ENCODE measurements around the gene GRK4.
"Not testable (repeated sequence)": the region's sequence is repeated elsewhere in the genome, so short reads cannot be mapped to it uniquely, and the experiment has no call there.

The GRK4 gene

DNA sequence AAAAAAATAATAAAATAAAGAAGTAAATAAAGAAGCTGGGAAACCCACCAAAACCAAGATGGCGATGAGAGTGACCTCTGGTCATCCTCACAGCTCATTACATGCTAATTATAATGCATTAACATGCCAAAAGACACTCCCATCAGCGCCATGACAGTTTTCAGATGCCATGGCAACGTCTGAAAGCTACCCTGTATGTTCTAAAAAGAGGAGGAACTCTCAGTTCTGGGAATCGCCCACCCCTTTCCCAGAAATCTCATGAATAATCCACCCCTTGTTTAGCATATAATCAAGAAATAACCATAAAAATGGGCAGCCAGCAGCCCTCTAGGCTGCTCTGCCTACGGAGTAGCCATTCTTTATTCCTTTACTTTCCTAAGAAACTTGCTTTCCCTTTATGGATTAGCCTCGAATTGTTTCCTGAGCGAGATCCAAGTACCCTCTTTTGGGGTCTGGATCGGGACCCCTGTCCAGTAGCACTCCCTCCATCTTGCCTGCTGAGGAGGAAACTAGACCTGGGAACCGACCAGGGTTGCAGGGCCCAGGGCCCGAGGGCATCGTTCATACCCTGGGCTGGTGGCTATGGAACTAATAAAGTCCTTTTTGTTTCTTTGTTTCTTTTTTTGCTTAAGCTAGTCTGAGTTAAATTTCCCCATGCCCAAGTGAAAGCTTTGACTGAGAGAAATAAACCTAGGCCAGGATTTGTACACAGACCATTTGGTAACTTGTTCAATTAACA, 80.1 kb downstream of the GRK4 start:
- no peak for DNase-seq

DNA sequence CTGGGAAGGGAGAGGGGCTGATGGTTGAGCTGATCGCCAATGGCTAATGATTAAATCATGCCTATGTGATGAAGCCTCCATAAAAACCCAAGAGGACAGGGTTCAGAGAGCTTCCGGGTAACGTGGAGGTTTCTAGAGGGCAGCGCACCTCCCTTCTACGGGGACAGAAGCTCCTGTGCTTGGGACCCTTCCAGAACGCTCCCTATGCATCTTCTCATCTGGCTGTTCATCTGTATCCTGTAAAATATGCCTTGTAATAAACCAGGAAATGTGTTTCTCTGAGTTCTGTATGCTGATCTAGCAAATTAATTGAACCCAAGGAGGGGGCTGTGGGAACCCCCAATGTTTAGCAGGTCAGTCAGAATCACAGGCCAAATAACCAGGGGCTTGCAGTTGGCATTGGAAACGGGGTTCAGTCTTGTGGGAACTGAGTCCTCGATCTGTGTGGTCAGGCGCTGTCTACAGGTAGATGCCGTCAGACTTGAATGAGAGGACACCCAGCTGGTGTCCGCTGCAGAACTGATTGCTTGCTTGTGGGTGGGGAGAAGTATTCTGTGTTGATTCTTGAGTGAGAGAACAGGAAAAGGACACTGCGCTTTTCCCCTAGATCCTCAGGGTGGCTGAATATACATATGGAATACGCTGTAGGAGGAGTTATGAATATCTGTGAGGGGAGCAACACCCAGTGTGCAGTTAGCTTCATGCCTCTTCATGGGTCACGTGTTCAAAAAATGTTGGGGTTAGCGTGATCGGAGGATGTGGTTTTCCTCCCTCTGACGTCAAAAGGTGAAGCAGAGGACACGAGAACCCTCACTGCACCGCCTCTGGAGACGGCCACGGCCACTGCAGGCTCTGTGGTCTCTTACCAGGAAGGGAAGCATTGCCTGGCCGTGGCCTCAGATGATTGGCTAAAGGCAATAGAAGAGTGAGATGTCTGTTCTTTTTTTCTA, 81.8 kb downstream of the GRK4 start:
- DNase-seq: no peak

DNA sequence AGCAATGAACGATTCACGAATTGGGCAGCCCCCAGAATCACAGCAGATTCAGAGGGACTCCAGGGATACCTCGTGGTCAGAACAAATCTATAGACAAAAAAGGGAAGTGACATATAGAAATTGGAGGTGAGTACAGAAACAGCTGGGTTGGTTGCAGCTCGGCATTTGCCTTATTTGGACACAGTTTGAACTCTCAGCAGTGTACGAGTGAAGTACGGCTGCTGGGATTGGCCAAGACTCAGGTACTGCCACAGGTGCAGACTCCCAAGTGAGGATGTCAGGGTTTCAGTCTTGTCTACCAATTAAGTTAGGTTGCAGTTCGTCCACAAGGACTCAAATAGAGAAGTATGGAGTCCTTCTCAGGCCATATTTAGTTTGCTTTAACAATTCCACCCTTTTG, 82.8 kb downstream of the GRK4 start:
- DNase-seq: no peak

DNA sequence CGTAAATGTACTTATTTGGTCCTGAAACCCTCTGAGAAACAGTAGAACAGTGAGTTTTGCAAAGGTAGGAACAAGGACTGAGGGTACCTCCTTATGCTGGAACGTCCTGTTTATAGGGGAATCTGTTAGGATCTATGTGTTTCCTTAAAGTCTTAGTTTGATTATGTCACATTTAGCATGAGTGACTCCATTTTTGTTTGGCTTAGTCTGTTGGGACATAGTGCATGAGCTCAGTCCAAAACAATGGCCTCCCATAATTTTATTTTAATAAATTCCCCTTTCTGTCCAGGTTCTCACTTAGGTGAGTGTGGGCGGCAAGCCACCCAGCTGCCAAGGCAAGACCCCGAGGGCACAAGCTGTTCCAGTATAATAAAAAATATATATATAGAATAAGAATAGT, 83.3 kb downstream of the GRK4 start:
- DNase-seq: no peak

DNA sequence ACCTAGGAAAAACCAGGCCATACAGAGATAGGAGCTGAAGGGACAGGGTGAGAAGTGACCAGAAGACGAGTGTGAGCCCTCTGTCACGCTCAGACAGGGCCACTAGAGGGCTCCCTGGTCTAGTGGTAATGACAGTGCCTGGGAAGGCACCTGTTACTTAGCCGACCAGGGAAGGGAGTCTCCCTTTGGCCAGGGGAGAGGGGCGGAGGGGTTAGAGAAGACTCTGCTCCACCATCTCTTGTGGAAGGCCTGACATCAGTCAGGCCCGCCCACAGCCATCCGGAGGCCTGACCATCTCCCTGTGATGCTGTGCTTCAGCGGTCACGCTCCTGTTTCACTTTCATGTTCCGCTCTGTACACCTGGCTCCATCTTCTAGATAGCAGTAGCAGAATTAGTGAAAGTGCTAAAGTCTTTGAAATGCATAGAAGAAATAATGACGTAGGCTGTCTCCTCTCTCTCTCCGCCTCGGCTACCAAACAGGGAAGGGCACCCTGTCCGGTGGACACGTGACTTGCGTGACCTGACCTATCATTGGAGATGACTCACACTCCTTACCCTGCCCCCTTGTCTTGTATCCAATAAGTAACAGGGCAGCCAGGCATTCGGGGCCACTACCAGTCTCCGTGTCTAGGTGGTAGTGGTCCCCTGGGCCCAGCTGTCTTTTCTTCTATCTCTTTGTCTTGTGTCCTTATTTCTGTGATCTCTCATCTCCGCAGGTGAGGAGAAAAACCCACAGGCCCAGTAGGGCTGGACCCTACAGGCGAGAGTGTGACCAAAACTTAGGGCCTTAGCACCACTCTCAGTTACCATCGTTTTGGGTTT, 84.3 kb downstream of the GRK4 start:
- DNase-seq: peak; percentile 57

DNA sequence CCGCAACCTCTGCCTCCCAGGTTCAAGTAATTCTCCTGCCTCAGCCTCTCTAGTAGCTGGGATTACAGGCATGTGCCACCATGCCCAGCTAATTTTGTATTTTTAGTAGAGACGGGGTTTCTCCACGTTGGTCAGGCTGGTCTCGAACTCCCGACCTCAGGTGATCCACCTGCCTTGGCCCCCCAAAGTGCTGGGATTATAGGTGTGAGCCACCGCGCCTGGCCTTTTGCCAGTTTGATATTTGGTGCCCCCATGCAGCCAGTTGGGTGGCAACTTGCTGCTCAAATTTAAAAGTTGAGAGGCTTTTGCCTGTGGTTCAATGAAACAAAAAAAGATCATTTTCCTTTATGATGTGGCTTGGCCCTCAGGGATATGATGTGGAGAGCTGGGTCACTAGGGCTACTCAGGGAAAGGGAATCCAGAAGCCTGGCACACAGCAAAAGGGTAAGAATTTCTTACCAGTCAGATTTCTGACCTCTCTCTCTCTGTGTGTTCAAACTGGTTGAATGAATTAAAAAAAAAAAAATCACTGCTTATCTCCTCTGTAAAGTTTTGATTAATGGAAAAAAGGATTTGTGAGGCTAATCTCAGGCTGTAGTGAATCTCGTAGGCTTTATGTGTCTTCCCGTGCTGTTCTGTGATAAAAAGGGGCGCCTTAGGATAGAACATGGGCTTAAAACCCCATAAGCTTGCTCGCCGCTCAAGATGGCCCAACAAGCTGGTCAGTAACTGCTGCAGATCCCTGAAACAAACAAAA, 87.9 kb downstream of the GRK4 start:
- not testable (repeated sequence) for DNase-seq

DNA sequence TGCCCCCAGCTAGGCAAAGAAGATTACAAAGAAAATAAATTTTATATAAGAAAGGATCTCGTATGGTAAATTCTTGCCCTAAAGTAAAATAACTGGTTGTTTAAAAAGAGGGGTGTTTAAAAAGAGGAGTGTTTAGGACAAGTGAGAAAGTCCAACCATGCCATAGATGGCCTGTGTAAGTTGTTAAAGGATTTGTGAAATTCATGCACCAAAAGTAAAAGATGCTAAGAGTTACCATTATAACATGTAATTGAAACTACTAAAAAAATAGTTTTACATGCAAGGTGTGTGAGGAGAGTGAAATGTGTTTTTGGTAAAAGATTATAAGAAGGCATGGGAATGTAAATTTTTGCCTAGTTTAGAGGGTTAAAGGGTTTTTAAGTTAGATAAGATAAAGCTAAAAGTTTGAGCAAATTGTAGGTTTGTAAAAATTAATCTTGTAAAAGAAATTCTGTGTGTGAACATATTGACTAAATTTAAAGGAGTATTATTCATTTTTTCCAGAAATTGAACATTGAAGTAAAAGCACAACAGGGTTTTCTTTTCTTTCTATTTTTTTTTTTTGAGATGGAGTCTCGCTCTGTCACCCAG, 90.9 kb downstream of the GRK4 start:
- no peak for DNase-seq

DNA sequence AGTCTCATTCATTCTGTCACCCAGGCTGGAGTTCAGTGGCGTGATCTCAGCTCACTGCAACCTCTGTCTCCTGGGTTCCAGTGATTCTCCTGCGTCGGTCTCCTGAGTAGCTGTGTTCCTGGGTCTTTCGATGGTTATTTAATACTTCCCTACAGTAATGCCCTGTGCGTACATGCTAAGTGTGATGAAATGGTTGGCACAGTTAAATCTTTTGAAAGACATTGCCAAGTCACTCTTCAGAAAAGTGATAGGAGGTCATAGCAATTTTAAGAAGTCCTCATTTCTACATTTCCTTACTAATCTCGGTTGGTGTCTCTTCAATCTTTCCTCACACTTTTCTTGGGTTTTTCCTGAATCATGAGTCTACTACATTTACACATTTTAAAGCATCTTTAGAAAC, 96.6 kb downstream of the GRK4 start:
- no peak for DNase-seq

DNA sequence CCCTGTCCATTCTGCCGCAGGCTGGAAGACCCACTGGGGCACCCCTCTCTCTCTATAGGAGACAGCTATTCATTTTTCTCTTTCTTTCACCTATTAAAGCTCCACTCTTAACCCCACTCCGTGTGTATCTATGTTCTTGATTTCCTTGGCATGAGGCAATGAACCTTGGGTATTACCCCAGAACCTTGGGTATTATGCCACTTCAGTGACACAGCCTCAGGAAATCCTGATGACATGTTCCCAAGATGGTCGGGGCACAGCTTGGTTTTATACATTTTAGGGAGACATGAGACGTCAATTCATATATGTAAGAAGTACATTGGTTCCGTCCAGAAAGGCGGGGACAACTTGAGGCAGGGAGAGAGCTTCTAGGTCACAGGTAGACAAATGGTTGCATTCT, 97.6 kb downstream of the GRK4 start:
- no peak for DNase-seq

DNA sequence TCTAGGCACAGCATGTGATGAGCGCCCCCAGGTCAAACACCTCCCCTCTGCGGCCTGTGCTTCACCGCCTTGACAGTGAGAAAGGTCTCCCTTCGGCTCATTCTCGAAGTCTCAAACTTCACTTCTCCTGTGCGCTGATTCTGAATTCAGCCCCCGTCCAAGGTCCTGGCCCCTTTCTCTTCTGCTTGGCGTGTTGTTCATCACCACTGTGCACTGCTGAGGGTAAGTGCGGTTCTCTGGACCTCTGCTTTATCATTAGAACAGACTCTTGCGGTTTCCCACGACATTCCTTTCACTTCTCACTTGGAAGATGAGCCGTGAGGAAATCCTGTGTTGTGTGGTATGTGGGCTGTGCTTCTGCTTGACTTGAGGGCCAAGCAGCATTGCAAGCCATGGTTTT, 99.1 kb downstream of the GRK4 start:
- no peak for DNase-seq

DNA sequence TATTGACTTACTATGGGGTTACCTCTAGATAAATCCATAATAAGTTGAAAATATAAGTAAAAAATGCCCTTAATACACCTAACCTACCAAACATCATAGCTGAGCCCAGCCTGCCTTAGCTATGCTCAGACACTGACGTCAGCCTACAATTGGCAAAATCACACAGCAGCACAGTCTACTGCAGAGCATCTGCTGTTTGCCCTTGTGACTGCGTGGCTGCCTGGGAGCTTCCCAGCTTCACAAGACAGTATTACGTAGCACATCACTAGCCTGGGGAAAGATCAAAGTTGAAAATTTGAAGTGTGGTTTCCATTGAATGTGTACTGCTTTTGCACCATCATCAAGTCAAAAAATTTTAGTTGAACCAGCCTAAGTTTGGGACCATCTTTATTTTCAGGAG, 102.2 kb downstream of the GRK4 start:
- DNase-seq: no peak

DNA sequence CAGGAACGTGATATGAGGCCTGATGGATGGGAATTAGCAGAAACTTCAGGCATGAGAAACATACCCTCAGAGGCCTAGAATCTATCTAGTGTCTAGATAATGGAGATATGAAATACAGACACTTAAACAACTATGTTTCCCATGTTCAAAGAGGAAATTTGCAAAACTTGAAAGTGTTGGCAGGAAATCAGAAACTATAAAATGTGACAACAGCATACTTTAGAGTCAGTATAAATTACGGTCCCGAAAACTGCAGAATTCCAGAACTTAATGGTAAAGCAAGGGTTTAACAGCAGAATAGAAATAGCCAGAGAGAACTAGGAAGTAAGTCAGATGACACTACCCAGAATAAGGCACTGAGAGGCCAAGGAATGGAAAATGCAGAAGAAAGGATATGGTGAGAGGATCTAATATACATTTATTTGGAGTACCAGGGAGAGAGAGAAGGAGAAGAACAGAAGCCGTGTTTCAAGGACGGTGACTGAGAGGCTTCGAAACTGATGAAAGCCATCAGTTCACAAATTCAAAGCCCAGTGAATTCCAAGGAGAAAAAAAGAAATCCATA, 103.5 kb downstream of the GRK4 start:
- DNase-seq: no peak

DNA sequence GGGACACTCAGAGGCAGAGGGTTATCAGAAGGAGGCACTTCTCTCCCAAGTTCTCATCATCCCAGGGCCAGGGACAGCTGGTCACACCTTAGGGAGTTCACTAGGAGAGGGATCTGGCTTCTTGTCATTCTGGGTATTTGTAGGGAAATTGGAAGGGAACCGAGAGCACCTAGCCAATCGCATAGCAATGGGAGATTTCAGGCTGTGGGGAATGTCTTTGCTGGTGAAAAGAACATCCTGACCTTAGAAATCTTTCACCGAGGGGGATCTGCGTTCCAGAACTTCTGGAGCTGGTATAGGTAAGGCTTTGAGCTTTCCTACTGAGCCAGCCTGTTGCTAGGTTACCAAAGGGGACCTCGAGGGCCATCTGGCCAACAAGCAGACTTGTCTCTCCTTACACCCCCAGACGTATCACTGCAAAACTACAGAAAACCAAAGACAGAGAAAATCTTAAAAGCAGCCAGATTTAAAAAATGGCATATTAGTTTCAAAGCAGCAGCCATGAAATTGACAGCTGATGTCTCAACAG, 104.2 kb downstream of the GRK4 start:
- DNase-seq: no peak

DNA sequence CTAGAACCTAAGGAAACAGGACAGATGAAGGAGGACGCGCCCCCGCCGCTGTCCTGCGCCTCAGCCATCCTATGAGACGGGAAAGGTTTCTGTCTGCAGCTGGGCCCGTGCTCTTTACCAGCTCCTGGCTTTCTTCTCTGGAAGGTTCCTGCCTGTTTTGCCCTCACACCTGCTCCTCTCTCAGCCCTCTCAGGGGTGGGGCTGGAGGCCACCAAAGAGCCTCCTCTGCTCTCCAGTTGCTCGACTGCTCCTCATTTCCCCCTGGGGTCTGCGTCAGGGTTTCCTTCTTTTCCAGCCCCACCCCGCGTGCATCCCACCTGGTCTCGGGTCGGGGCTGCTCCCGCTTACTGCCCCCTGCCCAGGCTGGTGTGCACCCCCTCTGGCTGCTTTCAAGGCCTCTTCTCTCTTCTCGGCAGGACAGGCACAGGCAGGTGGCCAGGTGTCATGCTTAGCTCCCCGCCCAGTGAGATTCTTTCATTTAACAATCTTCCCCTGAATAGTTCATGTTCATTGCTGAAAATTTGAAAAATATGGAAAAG, 106.4 kb downstream of the GRK4 start:
- DNase-seq: no peak

DNA sequence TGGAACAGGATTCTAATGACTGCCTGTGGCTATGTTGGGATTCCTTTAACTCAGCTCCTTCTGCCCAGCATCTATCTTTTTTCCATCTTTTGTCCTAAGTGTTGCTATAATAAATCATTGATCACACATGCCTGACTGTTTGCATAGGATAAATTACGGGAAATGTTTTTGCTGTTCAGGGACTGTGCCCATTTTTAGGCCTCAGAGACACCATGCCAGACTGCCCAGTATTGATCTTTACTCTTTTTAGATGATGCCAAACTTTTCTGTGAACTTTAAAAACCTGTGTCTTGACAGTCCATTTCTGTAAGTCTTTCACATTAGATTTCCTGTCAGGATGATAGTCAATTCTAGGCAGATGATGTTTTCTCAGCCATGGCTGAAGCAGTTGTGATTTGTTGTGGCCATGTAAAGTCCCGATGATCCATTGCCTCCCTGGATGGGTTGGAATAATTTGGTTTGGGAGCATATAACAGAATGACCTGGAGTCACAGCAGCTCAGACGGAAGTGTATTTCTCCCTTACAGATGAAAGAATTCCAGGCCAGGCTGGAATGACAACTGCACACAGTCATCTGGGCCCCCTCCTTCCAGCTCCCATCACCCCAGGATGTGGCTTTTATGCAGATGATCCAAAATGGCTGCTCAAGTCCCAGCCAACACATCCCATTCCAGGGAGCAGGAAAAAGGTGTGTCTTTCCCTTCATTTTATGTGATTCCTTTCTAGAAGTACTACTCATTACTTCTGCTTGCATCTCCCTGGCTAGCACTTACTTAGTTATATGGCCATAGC, 107.5 kb downstream of the GRK4 start:
- no peak for DNase-seq

DNA sequence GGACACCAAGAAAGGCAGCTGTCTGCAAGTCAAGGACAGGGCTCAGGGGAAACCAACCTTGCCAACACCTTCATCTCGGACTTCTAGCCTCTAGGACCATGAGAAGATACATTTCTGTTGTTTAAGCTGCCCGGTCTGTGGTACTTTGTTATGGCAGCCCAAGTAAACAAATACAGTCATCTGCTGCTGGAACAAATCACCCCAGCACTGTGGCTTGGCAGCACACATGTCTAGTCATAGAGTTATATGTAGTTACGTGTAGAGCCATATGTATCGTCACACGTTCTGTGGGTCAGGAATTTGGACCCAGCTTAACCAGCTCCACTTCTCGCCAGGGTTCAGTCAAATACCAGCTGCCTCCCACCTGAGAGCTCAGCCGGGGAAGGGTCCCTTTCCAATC, 108.4 kb downstream of the GRK4 start:
- DNase-seq: no peak

DNA sequence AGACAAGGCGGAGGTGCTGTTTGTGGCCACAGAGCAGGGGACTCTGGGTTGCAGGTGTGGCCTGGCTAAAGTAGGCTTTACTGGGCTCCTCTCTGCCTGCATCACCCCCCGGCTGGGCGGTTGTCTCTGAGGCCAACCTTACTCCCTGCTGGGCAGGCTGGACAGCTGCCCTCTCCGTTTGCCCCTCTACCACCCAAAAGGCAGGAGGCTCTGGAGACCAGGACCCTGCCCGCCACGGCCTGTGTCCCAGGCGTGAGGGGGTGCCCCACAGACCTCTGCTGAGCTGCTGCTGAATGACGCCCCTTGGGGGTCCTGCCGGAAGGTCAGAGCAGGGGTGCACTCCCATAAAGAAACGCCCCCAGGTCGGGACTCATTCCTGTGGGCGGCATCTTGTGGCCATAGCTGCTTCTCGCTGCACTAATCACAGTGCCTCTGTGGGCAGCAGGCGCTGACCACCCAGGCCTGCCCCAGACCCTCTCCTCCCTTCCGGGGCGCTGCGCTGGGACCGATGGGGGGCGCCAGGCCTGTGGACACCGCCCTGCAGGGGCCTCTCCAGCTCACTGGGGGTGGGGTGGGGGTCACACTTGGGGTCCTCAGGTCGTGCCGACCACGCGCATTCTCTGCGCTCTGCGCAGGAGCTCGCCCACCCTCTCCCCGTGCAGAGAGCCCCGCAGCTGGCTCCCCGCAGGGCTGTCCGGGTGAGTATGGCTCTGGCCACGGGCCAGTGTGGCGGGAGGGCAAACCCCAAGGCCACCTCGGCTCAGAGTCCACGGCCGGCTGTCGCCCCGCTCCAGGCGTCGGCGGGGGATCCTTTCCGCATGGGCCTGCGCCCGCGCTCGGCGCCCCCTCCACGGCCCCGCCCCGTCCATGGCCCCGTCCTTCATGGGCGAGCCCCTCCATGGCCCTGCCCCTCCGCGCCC, 110.0 kb downstream of the GRK4 start:
- no peak for DNase-seq

DNA sequence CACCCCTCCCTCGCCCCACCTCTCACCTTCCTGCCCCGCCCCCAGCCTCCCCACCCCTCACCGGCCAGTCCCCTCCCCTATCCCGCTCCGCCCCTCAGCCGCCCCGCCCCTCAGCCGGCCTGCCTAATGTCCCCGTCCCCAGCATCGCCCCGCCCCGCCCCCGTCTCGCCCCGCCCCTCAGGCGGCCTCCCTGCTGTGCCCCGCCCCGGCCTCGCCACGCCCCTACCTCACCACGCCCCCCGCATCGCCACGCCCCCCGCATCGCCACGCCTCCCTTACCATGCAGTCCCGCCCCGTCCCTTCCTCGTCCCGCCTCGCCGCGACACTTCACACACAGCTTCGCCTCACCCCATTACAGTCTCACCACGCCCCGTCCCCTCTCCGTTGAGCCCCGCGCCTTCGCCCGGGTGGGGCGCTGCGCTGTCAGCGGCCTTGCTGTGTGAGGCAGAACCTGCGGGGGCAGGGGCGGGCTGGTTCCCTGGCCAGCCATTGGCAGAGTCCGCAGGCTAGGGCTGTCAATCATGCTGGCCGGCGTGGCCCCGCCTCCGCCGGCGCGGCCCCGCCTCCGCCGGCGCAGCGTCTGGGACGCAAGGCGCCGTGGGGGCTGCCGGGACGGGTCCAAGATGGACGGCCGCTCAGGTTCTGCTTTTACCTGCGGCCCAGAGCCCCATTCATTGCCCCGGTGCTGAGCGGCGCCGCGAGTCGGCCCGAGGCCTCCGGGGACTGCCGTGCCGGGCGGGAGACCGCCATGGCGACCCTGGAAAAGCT, 110.9 kb downstream of the GRK4 start, which contains the start of the genes HTT and HTT-AS:
Gene HTT, plus strand, starts transcription at position 604 of the 768 bp plus-strand sequence. Its CDS starts 145 bp downstream, at position 749.
Gene HTT-AS, minus strand, starts transcription at position 461 of the 768 bp plus-strand sequence.
- peak; percentile 85 for DNase-seq

Measured in NCI-H2029 (cell line).